ENCODE data around the gene NDUFB6.

Gene NDUFB6

GRCh38 chr9:32574858-32575257, 1.9 kb upstream of the NDUFB6 start:
- TF ChIP-seq ARNT (IDR thresholded peaks at IDR 0.05) = no peak
- no peak for TF ChIP-seq L3MBTL2 (conservative IDR thresholded peaks at IDR 0.05)
- no peak for TF ChIP-seq TARDBP (IDR thresholded peaks at IDR 0.05)
- TF ChIP-seq ELF4 (IDR thresholded peaks at IDR 0.05) = no peak
- TF ChIP-seq SP1 (IDR thresholded peaks at IDR 0.05) = no peak
- no peak for TF ChIP-seq SUZ12 (IDR thresholded peaks at IDR 0.05)
- TF ChIP-seq NFRKB (IDR thresholded peaks at IDR 0.05) = no peak
- TF ChIP-seq HDGF (IDR thresholded peaks at IDR 0.05; ENCODE audit: borderline replicate concordance) = no peak
- TF ChIP-seq, protein P1, sequence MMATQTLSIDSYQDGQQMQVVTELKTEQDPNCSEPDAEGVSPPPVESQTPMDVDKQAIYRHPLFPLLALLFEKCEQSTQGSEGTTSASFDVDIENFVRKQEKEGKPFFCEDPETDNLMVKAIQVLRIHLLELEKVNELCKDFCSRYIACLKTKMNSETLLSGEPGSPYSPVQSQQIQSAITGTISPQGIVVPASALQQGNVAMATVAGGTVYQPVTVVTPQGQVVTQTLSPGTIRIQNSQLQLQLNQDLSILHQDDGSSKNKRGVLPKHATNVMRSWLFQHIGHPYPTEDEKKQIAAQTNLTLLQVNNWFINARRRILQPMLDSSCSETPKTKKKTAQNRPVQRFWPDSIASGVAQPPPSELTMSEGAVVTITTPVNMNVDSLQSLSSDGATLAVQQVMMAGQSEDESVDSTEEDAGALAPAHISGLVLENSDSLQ (IDR thresholded peaks at IDR 0.05) = no peak
- TF ChIP-seq BHLHE40 (IDR thresholded peaks at IDR 0.05; ENCODE audit: borderline replicate concordance) = no peak
- no peak for TF ChIP-seq LEF1 (IDR thresholded peaks at IDR 0.05; ENCODE audit: borderline replicate concordance)
- TF ChIP-seq CTBP1 (IDR thresholded peaks at IDR 0.05; ENCODE audit: borderline replicate concordance) = no peak
- no peak for TF ChIP-seq FOXK2 (IDR thresholded peaks at IDR 0.05)
- ChIA-PET POLR2A (no interaction called here), CTCF (interaction anchor here (0.7 to 2.3 kb wide), 2 partner anchors 196 to 393 kb away, joined by 3 to 11 read pairs; no protein-coding TSS in a partner anchor)
- no peak for DNase-seq (ENCODE audit: extremely low spot score)

GRCh38 chr9:32573821-32574220, 862 bp upstream of the NDUFB6 start:
- TF ChIP-seq BHLHE40 (IDR thresholded peaks at IDR 0.05; ENCODE audit: borderline replicate concordance) (no peak), CTBP1 (IDR thresholded peaks at IDR 0.05; ENCODE audit: borderline replicate concordance) (no peak), L3MBTL2 (conservative IDR thresholded peaks at IDR 0.05) (no peak), HDGF (IDR thresholded peaks at IDR 0.05; ENCODE audit: borderline replicate concordance) (no peak), ZNF384 (IDR thresholded peaks at IDR 0.05) (no peak), ELF4 (IDR thresholded peaks at IDR 0.05) (no peak), FOXK2 (IDR thresholded peaks at IDR 0.05) (no peak), SUZ12 (IDR thresholded peaks at IDR 0.05) (no peak), FOXM1 (IDR thresholded peaks at IDR 0.05; ENCODE audit: borderline replicate concordance) (no peak), SP1 (IDR thresholded peaks at IDR 0.05) (no peak), ARNT (IDR thresholded peaks at IDR 0.05) (no peak), FOXA1 (IDR thresholded peaks at IDR 0.05) (no peak), NFRKB (IDR thresholded peaks at IDR 0.05) (no peak), LEF1 (IDR thresholded peaks at IDR 0.05; ENCODE audit: borderline replicate concordance) (no peak), TARDBP (IDR thresholded peaks at IDR 0.05) (no peak)
- TF ChIP-seq, protein P1 (IDR thresholded peaks at IDR 0.05) = no peak
- POLR2A ChIA-PET = interaction anchor here (1.0 to 1.1 kb wide), 2 partner anchors 23 to 192 kb away, joined by 4 to 6 read pairs; no protein-coding TSS in a partner anchor
- CTCF ChIA-PET = interaction anchor here (2.3 kb wide), 1 partner anchor 195 kb away, joined by 11 read pairs; no protein-coding TSS in a partner anchor
- DNase-seq (ENCODE audit: extremely low spot score) = no peak

- DNase-seq (ENCODE audit: extremely low spot score) = peak; percentile 70
- no peak for TF ChIP-seq ZNF384 (IDR thresholded peaks at IDR 0.05)
- no peak for TF ChIP-seq HDGF (IDR thresholded peaks at IDR 0.05; ENCODE audit: borderline replicate concordance)
- no peak for TF ChIP-seq ELF4 (IDR thresholded peaks at IDR 0.05)
- TF ChIP-seq FOXA1 (IDR thresholded peaks at IDR 0.05) = no peak
- TF ChIP-seq, protein P1 (IDR thresholded peaks at IDR 0.05) = no peak
- no peak for TF ChIP-seq TARDBP (IDR thresholded peaks at IDR 0.05)
- TF ChIP-seq L3MBTL2 (conservative IDR thresholded peaks at IDR 0.05) = no peak
- no peak for TF ChIP-seq NFRKB (IDR thresholded peaks at IDR 0.05)
- TF ChIP-seq SUZ12 (IDR thresholded peaks at IDR 0.05) = no peak
- TF ChIP-seq FOXK2 (IDR thresholded peaks at IDR 0.05) = no peak
- no peak for TF ChIP-seq CTBP1 (IDR thresholded peaks at IDR 0.05; ENCODE audit: borderline replicate concordance)
- no peak for TF ChIP-seq FOXM1 (IDR thresholded peaks at IDR 0.05; ENCODE audit: borderline replicate concordance)
- no peak for TF ChIP-seq LEF1 (IDR thresholded peaks at IDR 0.05; ENCODE audit: borderline replicate concordance)
- TF ChIP-seq ARNT (IDR thresholded peaks at IDR 0.05) = no peak
- no peak for TF ChIP-seq SP1 (IDR thresholded peaks at IDR 0.05)
- no peak for TF ChIP-seq BHLHE40 (IDR thresholded peaks at IDR 0.05; ENCODE audit: borderline replicate concordance)
- CTCF ChIA-PET = interaction anchor here (0.8 to 1.4 kb wide), 4 partner anchors 19 to 196 kb away, joined by 3 to 17 read pairs (median 4); no protein-coding TSS in a partner anchor
- POLR2A ChIA-PET = interaction anchor here (1.0 to 2.2 kb wide), 3 partner anchors 19 to 193 kb away, joined by 3 to 13 read pairs (median 6); no protein-coding TSS in a partner anchor
These were observed 725 bp downstream of the NDUFB6 start for GRCh38 chr9:32571969-32572899.

- POLR2A ChIA-PET = no interaction called here
- CTCF ChIA-PET = no interaction called here
- TF ChIP-seq SUZ12 (IDR thresholded peaks at IDR 0.05) (no peak), NFRKB (IDR thresholded peaks at IDR 0.05) (no peak), LEF1 (IDR thresholded peaks at IDR 0.05; ENCODE audit: borderline replicate concordance) (no peak), TARDBP (IDR thresholded peaks at IDR 0.05) (no peak), FOXM1 (IDR thresholded peaks at IDR 0.05; ENCODE audit: borderline replicate concordance) (no peak), ZNF384 (IDR thresholded peaks at IDR 0.05) (no peak), CTBP1 (IDR thresholded peaks at IDR 0.05; ENCODE audit: borderline replicate concordance) (no peak), FOXA1 (IDR thresholded peaks at IDR 0.05) (no peak), L3MBTL2 (conservative IDR thresholded peaks at IDR 0.05) (no peak), ELF4 (IDR thresholded peaks at IDR 0.05) (no peak)
- DNase-seq (ENCODE audit: extremely low spot score) = no peak
These were observed 2.7 kb downstream of the NDUFB6 start for GRCh38 chr9:32570262-32570661.

GRCh38 chr9:32566770-32567169, 6.2 kb downstream of the NDUFB6 start:
- ChIA-PET CTCF (interaction anchor here (0.6 to 1.0 kb wide), 2 partner anchors 12 to 188 kb away, joined by 3 read pairs; no protein-coding TSS in a partner anchor), POLR2A (no interaction called here)
- no peak for DNase-seq (ENCODE audit: extremely low spot score)
- TF ChIP-seq L3MBTL2 (conservative IDR thresholded peaks at IDR 0.05) (no peak), LEF1 (IDR thresholded peaks at IDR 0.05; ENCODE audit: borderline replicate concordance) (no peak), SP1 (IDR thresholded peaks at IDR 0.05) (no peak), ZNF384 (IDR thresholded peaks at IDR 0.05) (no peak), BHLHE40 (IDR thresholded peaks at IDR 0.05; ENCODE audit: borderline replicate concordance) (no peak), ELF4 (IDR thresholded peaks at IDR 0.05) (no peak), TARDBP (IDR thresholded peaks at IDR 0.05) (no peak), HDGF (IDR thresholded peaks at IDR 0.05; ENCODE audit: borderline replicate concordance) (no peak), FOXM1 (IDR thresholded peaks at IDR 0.05; ENCODE audit: borderline replicate concordance) (no peak)
- TF ChIP-seq, protein P1 (IDR thresholded peaks at IDR 0.05) = no peak
